GM12878 (cell line): ENCODE results near the gene DNAH3. TPM values are rescaled to one million over a fixed set of nuclear protein-coding genes. Genes with fewer than 3 reads are reported as not detected.

Experiments
- ATAC-seq: fragments of 200-7000 bp; cut with Tn5 transposase; 3 replicates; pipeline ENCODE4 v1.9.1; 2020; ENCODE audit warnings: mild to moderate bottlenecking, moderate library complexity
- BruUV-seq: library from RNA; stranded (reverse); fragments of 400-500 nt; replicated peaks from 2 replicates; lab custom pipeline; 2021; lab: Mats Ljungman, UMichigan
- CTCF ChIA-PET: fragments of 300-600 bp; sonication (Branson Sonifier 250); formaldehyde crosslinking; extraction: SDS; loops from one replicate; lab custom pipeline; 2021; ENCODE audit warnings: inconsistent platforms; lab: Yijun Ruan, JAX
- POLR2A ChIA-PET: fragments of 350-600 bp; formaldehyde crosslinking; extraction: SDS; loops from one replicate; lab custom pipeline; 2021; ENCODE audit warnings: inconsistent platforms; lab: Charles Lee
- RAD21 ChIA-PET: fragments of 300-600 bp; sonication (Branson Sonifier 250); formaldehyde crosslinking; loops from one replicate; lab custom pipeline; 2023; ENCODE audit warnings: antibody characterized with exemption; ENCODE audit not compliant: unreplicated experiment; lab: Charles Lee
- SMC1A ChIA-PET: fragments of 300-600 bp; sonication (Branson Sonifier 250); formaldehyde crosslinking; loops from one replicate; lab custom pipeline; 2023; ENCODE audit not compliant: unreplicated experiment, uncharacterized antibody; lab: Charles Lee
- DNase-seq: peaks from one replicate; pipeline ENCODE4 v3.0.0-alpha.2; 2011; ENCODE audit warnings: low read depth, low spot score
- FAIRE-seq: peaks from 3 replicates; lab custom pipeline; 2011; peaks lifted over from hg19 to GRCh38; lab: Jason Lieb, UNC
- H2AFZ ChIP-seq: 2 replicates; pipeline ENCODE4 v1.6.0; 2011; ENCODE audit warnings: low read depth, low read length, control low read depth; ENCODE audit not compliant: control insufficient read depth
- H3K27ac ChIP-seq: 2 replicates; pipeline ENCODE4 v1.5.1; 2011; ENCODE audit warnings: control low read depth; ENCODE audit not compliant: control insufficient read depth, insufficient read depth
- H3K27me3 ChIP-seq, 2 experiments: replicated peaks in 1 of 2; 2 replicates each; pipeline versions ENCODE4 v1.6.0 to v1.6.1; 2011; ENCODE audit warnings: low read length in 1 of 2; ENCODE audit not compliant: control insufficient read depth in 2 of 2, insufficient read depth in 2 of 2
- H3K36me3 ChIP-seq, 2 experiments: 2 replicates each; pipeline ENCODE4 v1.5.1; 2011; ENCODE audit warnings: low read length in 1 of 2; ENCODE audit not compliant: control insufficient read depth in 2 of 2, insufficient read depth in 2 of 2
- H3K4me1 ChIP-seq: 2 replicates; pipeline ENCODE4 v1.6.1; 2011; ENCODE audit warnings: mild to moderate bottlenecking, low read length, moderate library complexity, mixed read lengths; ENCODE audit not compliant: control insufficient read depth, insufficient read depth
- H3K4me2 ChIP-seq: 2 replicates; pipeline ENCODE4 v1.6.0; 2011; ENCODE audit warnings: control low read depth; ENCODE audit not compliant: control insufficient read depth, insufficient read depth
- H3K4me3 ChIP-seq: fragments of 200-600 bp; sonication (generic); 2 replicates; pipeline ENCODE4 v1.5.1; 2016
- H3K79me2 ChIP-seq: 2 replicates; pipeline ENCODE4 v1.6.0; 2011; ENCODE audit warnings: low read length; ENCODE audit not compliant: control insufficient read depth, insufficient read depth
- H3K9ac ChIP-seq: 2 replicates; pipeline ENCODE4 v1.8.0; 2011; ENCODE audit warnings: low read length, control low read depth, mixed read lengths; ENCODE audit not compliant: control insufficient read depth, insufficient read depth
- H3K9me3 ChIP-seq: replicated peaks from 3 replicates; pipeline ENCODE4 v1.5.1; 2011; ENCODE audit warnings: mild to moderate bottlenecking, low read length; ENCODE audit not compliant: control insufficient read depth, insufficient read depth
- H4K20me1 ChIP-seq: 2 replicates; pipeline ENCODE4 v1.6.0; 2011; ENCODE audit not compliant: control insufficient read depth, insufficient read depth
- CEBPB ChIP-seq, 2 experiments: fragments of 150-350 bp in 1 of 2; IDR thresholded peaks; 2 replicates each; pipeline ENCODE4 v1.6.1; 2012 to 2014; ENCODE audit warnings: low read depth in 2 of 2, low read length in 2 of 2, borderline replicate concordance in 1 of 2, inconsistent platforms in 1 of 2
- FOXM1 ChIP-seq: IDR thresholded peaks from 2 replicates; pipeline ENCODE4 v1.6.1; 2012; ENCODE audit warnings: low read depth, mild to moderate bottlenecking, inconsistent platforms, low read length, moderate library complexity
- JUNB ChIP-seq: IDR thresholded peaks from 2 replicates; pipeline ENCODE4 v1.6.1; 2016; ENCODE audit warnings: antibody characterized with exemption, mild to moderate bottlenecking
- WGBS: methylation state at CpG from one replicate; pipeline ENCODE4 v1.1.6; 2016; ENCODE audit warnings: low lambda C conversion rate; ENCODE audit not compliant: insufficient replicate concordance, insufficient coverage; ENCODE audit errors: missing lambda C conversion rate; 5-methylcytosine and 5-hydroxymethylcytosine counted together
- in situ Hi-C: fragments of 300-500 bp; cut with MboI; formaldehyde crosslinking; loops from 9 replicates; pipeline ENCODE4 v1.14.3; 2018; ENCODE audit warnings: mixed read lengths
- intact Hi-C: fragments of 100-400 bp; cut with micrococcal nuclease; formaldehyde crosslinking; loops from one replicate; pipeline ENCODE4 v1.14.2; 2022; ENCODE audit not compliant: unreplicated experiment
- polyA plus RNA-seq, 11 experiments: library from polyadenylated mRNA; depleted of rRNA in 4 of 11; unstranded in 6 of 11; stranded (reverse) in 5 of 11; fragments of >200 nt; fragmentation: Nextera tagmentation in 4 of 11; fragmentation: Illumina TruSeq in 1 of 11; extraction: Ambion mirVana in 4 of 11; extraction: Trizol in 1 of 11; gene quantifications; 1 replicate in 1 of 11; 2 replicates in 10 of 11; pipeline versions ENCODE4 v1.2.1 to v1.2.3, GENCODE V29; 2011 to 2016; ENCODE audit warnings: inconsistent platforms in 2 of 11, missing spikeins in 2 of 11, low read depth in 1 of 11
- total RNA-seq, 4 experiments: library from RNA; depleted of rRNA in 3 of 4; stranded (reverse); fragments of >200 nt in 3 of 4; fragmentation: Illumina TruSeq in 1 of 4; extraction: Trizol in 1 of 4; gene quantifications; 2 replicates each; pipeline versions ENCODE4 v1.2.1 to v1.2.3, GENCODE V29; 2013 to 2021
- TF ChIP-seq, protein P1 (sequence below): fragments of 450-650 bp; IDR thresholded peaks from 2 replicates; pipeline ENCODE4 v1.6.1; 2018; ENCODE audit warnings: mild to moderate bottlenecking, low read depth, moderate library complexity; ENCODE audit not compliant: partially characterized antibody
- TF ChIP-seq, protein P2 (sequence below): IDR thresholded peaks from 2 replicates; pipeline ENCODE4 v1.6.1; 2011; ENCODE audit warnings: low read depth, low read length, improper control_type of control experiment, borderline replicate concordance
- TF ChIP-seq, protein P3 (sequence below): fragments of 450-650 bp; IDR thresholded peaks from 2 replicates; pipeline ENCODE4 v1.6.1; 2016; ENCODE audit warnings: mild to moderate bottlenecking

DNAH3 gene
- total and polyA plus RNA-seq, 10 of the 15 experiments (the other 5 are each of a cell fraction or from before 2014, with no cell fraction given), result under 0.01 to 0.04 (median 0.04) TPM; not detected in 5

GRCh38 chr16:21167929-21168602, 17.4 kb upstream of the DNAH3 start (continued):
- TF ChIP-seq, protein P1, sequence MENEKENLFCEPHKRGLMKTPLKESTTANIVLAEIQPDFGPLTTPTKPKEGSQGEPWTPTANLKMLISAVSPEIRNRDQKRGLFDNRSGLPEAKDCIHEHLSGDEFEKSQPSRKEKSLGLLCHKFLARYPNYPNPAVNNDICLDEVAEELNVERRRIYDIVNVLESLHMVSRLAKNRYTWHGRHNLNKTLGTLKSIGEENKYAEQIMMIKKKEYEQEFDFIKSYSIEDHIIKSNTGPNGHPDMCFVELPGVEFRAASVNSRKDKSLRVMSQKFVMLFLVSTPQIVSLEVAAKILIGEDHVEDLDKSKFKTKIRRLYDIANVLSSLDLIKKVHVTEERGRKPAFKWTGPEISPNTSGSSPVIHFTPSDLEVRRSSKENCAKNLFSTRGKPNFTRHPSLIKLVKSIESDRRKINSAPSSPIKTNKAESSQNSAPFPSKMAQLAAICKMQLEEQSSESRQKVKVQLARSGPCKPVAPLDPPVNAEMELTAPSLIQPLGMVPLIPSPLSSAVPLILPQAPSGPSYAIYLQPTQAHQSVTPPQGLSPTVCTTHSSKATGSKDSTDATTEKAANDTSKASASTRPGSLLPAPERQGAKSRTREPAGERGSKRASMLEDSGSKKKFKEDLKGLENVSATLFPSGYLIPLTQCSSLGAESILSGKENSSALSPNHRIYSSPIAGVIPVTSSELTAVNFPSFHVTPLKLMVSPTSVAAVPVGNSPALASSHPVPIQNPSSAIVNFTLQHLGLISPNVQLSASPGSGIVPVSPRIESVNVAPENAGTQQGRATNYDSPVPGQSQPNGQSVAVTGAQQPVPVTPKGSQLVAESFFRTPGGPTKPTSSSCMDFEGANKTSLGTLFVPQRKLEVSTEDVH, result no peak
- TF ChIP-seq JUNB (no peak), FOXM1 (no peak)
- TF ChIP-seq, protein P2, sequence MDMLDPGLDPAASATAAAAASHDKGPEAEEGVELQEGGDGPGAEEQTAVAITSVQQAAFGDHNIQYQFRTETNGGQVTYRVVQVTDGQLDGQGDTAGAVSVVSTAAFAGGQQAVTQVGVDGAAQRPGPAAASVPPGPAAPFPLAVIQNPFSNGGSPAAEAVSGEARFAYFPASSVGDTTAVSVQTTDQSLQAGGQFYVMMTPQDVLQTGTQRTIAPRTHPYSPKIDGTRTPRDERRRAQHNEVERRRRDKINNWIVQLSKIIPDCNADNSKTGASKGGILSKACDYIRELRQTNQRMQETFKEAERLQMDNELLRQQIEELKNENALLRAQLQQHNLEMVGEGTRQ, result no peak
- TF ChIP-seq, all 136 proteins: peak for 0

DNA sequence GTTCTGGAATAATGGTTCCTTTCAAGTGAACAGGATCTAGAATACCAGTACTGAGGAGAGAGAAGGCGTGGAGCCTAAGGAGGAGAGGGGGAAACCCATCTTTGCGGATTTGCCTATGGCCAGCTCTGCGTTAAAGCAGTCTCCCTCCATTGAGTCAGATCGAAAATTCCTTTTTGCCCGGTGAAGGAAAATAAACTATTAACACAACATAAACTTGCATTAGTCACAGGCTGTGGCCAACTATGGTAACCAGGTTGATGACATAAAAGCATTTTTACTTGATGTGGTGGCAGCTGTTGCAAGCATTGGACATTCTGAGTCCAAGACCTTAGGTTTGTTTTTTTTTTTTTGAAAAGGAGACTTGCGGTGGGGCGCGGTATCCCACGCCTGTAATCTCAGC, 16.7 kb upstream of the DNAH3 start:
- no peaks in the 10 kb centered on the region for H3K4me1 ChIP-seq
- H3K27me3 ChIP-seq, result no peaks in the 10 kb centered on the region
- H3K9me3 ChIP-seq, result no peaks in the 10 kb centered on the region
- POLR2A ChIA-PET, result no interaction called here
- H3K27ac ChIP-seq, result no peak overlapping the region
- RAD21 ChIA-PET, result no interaction called here
- intact Hi-C loops, result no loop called here
- in situ Hi-C loops, result no loop called here
- TF ChIP-seq, protein P3, sequence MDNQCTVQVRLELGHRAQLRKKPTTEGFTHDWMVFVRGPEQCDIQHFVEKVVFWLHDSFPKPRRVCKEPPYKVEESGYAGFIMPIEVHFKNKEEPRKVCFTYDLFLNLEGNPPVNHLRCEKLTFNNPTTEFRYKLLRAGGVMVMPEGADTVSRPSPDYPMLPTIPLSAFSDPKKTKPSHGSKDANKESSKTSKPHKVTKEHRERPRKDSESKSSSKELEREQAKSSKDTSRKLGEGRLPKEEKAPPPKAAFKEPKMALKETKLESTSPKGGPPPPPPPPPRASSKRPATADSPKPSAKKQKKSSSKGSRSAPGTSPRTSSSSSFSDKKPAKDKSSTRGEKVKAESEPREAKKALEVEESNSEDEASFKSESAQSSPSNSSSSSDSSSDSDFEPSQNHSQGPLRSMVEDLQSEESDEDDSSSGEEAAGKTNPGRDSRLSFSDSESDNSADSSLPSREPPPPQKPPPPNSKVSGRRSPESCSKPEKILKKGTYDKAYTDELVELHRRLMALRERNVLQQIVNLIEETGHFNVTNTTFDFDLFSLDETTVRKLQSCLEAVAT, result no peak
- TF ChIP-seq CEBPB (IDR thresholded peaks at IDR 0.05; ENCODE audit: borderline replicate concordance in 1 of 2, low read depth in 2 of 2, low read length in 2 of 2), result no peak
- ATAC-seq (no peak), FAIRE-seq (no peak), DNase-seq (no peak)
- BruUV-seq, result no TSS peak
- SMC1A ChIA-PET, result no interaction called here
- no peak overlapping the region for H3K9ac ChIP-seq
- H2AFZ ChIP-seq, result no peak overlapping the region
- CTCF ChIA-PET, result no interaction called here
- no peaks in the 10 kb centered on the region for H4K20me1 ChIP-seq
- no peak overlapping the region for H3K4me2 ChIP-seq
- no peak overlapping the region for H3K4me3 ChIP-seq
- no peaks in the 10 kb centered on the region; a peak in 2 of 4 replicates for H3K36me3 ChIP-seq
- WGBS, result 95% methylated on average over 8 of the region's 9 CpGs
- no peaks in the 10 kb centered on the region for H3K79me2 ChIP-seq
